Esophagus squamous epithelium (tissue), 5 donors: Measurements from ENCODE around the gene AURKA. TPM values are rescaled to one million over a fixed set of nuclear protein-coding genes. Genes with fewer than 3 reads are reported as not detected.

Source experiments
- DNase-seq: peaks from one replicate; lab custom pipeline; 2025; lab: John Stamatoyannopoulos, UW
- H3K27ac ChIP-seq, 4 donors: fragments of 200-600 bp; sonication (generic); one replicate each; pipeline ENCODE4 v1.5.1; 2016 to 2019; ENCODE audit warnings: mild to moderate bottlenecking in 1 of 4
- H3K27me3 ChIP-seq, 4 donors: fragments of 200-600 bp; sonication (generic); 1 replicate in 3 of 4; 2 replicates in 1 of 4; pipeline versions ENCODE4 v1.5.1 to v1.6.0; 2017 to 2021; ENCODE audit warnings: antibody characterized with exemption in 1 of 4
- H3K36me3 ChIP-seq, 3 donors: fragments of 200-600 bp; sonication (generic); one replicate each; pipeline ENCODE4 v1.5.1; 2016 to 2019
- H3K4me1 ChIP-seq, 3 donors: fragments of 200-600 bp; sonication (generic); one replicate each; pipeline ENCODE4 v1.5.1; 2017 to 2019
- H3K4me3 ChIP-seq, 4 donors: fragments of 200-600 bp; sonication (generic); 1 replicate in 3 of 4; 2 replicates in 1 of 4; pipeline ENCODE4 v1.5.1; 2016 to 2019; ENCODE audit warnings: mild to moderate bottlenecking in 2 of 4, moderate library complexity in 1 of 4
- H3K9me3 ChIP-seq, 3 donors: fragments of 200-600 bp; sonication (generic); one replicate each; pipeline ENCODE4 v1.5.1; 2016 to 2019
- CTCF ChIP-seq, 6 experiments: fragments of 450-650 bp in 4 of 6; fragments of 200-600 bp in 2 of 6; sonication (generic) in 2 of 6; IDR thresholded peaks; one replicate each; pipeline ENCODE4 v1.5.1; 2016 to 2019; ENCODE audit warnings: antibody characterized with exemption in 6 of 6, mild to moderate bottlenecking in 4 of 6, moderate library complexity in 4 of 6
- POLR2A ChIP-seq, 4 donors: fragments of 450-650 bp; IDR thresholded peaks; one replicate each; pipeline ENCODE4 v1.6.1; 2017; ENCODE audit warnings: antibody characterized with exemption in 4 of 4, mild to moderate bottlenecking in 4 of 4, moderate library complexity in 3 of 4
- WGBS, 2 donors: methylation state at CpG; one replicate each; pipeline ENCODE4 v1.1.5; 2018; 5-methylcytosine and 5-hydroxymethylcytosine counted together
- intact Hi-C: fragments of 100-400 bp; cut with DNase I; formaldehyde crosslinking; loops from one replicate; pipeline ENCODE4 v1.15.0; 2022
- total RNA-seq, 4 donors: library from RNA; depleted of rRNA; stranded (reverse); fragments of >200 nt; gene quantifications; one replicate each; pipeline ENCODE4 v1.1.0, GENCODE V29; 2016
- donor health status: DM: yes; HTN: yes; CAD: no.

AURKA gene
- total RNA-seq, 4 donors from 2014 or later: 2.9 to 25.8 (median 12.3) TPM

GRCh38 chr20:56386219-56386618 lies 5.8 kb downstream of the AURKA start:
- Histone ChIP-seq H3K4me3 (no peak overlapping the region), H3K36me3 (peaks cover 0 to 54% (median 0%) of the 10 kb centered on the region in 3 donors), H3K4me1 (peaks cover 4 to 9% (median 4%) of the 10 kb centered on the region in 3 donors), H3K9me3 (no peaks in the 10 kb centered on the region), H3K27ac (no peak overlapping the region), H3K27me3 (no peaks in the 10 kb centered on the region)
- 91 to 98% methylated on average over 4 to 6 of the region's 6 CpGs for WGBS, 2 donors
- no peak for DNase-seq
- intact Hi-C loops: no loop called here
- no peak for TF ChIP-seq CTCF (IDR thresholded peaks at IDR 0.05)
- TF ChIP-seq POLR2A (IDR thresholded peaks at IDR 0.05): no peak

GRCh38 chr20:56385130-56385529 lies 6.9 kb downstream of the AURKA start:
- no peak overlapping the region for H3K27ac ChIP-seq
- WGBS, 2 donors: 91 to 96% methylated on average over 4 of the region's 4 CpGs
- H3K36me3 ChIP-seq: peaks cover 0 to 54% (median 0%) of the 10 kb centered on the region in 3 donors
- H3K4me3 ChIP-seq: no peak overlapping the region
- TF ChIP-seq POLR2A (IDR thresholded peaks at IDR 0.05): no peak
- no peak for TF ChIP-seq CTCF (IDR thresholded peaks at IDR 0.05)
- no peak for DNase-seq
- intact Hi-C loops: no loop called here
- no peaks in the 10 kb centered on the region for H3K4me1 ChIP-seq
- H3K9me3 ChIP-seq: no peaks in the 10 kb centered on the region
- no peaks in the 10 kb centered on the region for H3K27me3 ChIP-seq

GRCh38 chr20:56383334-56383733 lies 8.7 kb downstream of the AURKA start:
- no peaks in the 10 kb centered on the region for H3K9me3 ChIP-seq
- intact Hi-C loops: no loop called here
- peaks cover 0 to 62% (median 0%) of the 10 kb centered on the region in 3 donors for H3K36me3 ChIP-seq
- H3K27ac ChIP-seq: no peak overlapping the region
- TF ChIP-seq CTCF (IDR thresholded peaks at IDR 0.05) (no peak), POLR2A (IDR thresholded peaks at IDR 0.05) (no peak)
- H3K4me1 ChIP-seq: no peaks in the 10 kb centered on the region
- H3K27me3 ChIP-seq: no peaks in the 10 kb centered on the region
- DNase-seq: no peak
- 84 to 86% methylated on average over 8 of the region's 8 CpGs for WGBS, 2 donors
- H3K4me3 ChIP-seq: no peak overlapping the region

- WGBS, 2 donors: 79 to 83% methylated on average over 4 of the region's 4 CpGs
- Histone ChIP-seq H3K4me1 (no peaks in the 10 kb centered on the region), H3K4me3 (no peak overlapping the region), H3K27ac (no peak overlapping the region), H3K36me3 (peaks cover 0 to 66% (median 0%) of the 10 kb centered on the region in 3 donors), H3K27me3 (no peaks in the 10 kb centered on the region), H3K9me3 (no peaks in the 10 kb centered on the region)
- intact Hi-C loops: no loop called here
- TF ChIP-seq CTCF (IDR thresholded peaks at IDR 0.05) (no peak), POLR2A (IDR thresholded peaks at IDR 0.05) (no peak)
- DNase-seq: no peak
These were observed 9.3 kb downstream of the AURKA start for GRCh38 chr20:56382696-56383095.

DNA sequence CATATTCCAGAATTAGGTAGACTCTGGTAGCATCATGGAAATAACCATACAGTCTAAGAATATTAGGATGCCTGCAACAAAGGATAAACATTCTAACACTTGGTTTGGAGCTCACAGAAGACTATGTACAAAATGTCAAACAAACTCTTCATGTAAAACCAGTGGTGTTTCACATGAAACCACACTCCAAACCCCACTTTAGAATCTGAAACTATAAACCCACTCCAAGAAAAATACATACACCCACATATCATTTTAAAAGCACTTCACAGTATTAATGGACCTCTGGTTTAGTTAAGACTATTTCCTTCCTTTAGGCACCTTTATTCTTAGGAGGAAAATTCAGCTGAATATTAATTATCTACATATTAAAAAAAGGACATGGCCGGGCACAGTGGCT lies 10.5 kb downstream of the AURKA start:
- no peak for DNase-seq
- H3K27me3 ChIP-seq: no peaks in the 10 kb centered on the region
- no peaks in the 10 kb centered on the region for H3K4me1 ChIP-seq
- intact Hi-C loops: no loop called here
- peaks cover 0 to 63% (median 0%) of the 10 kb centered on the region in 3 donors for H3K36me3 ChIP-seq
- H3K4me3 ChIP-seq: no peak overlapping the region
- H3K9me3 ChIP-seq: no peaks in the 10 kb centered on the region
- TF ChIP-seq POLR2A (IDR thresholded peaks at IDR 0.05) (no peak), CTCF (IDR thresholded peaks at IDR 0.05) (no peak)
- WGBS, 2 donors: 67 to 100% methylated on average over 1 of the region's 1 CpG
- no peak overlapping the region for H3K27ac ChIP-seq
